HepG2 (cell line): ENCODE measurements around the gene SCRG1. TPM values are rescaled to one million over a fixed set of nuclear protein-coding genes. Genes with fewer than 3 reads are reported as not detected.

ENCODE experiments used
- ATAC-seq: fragments of 200-7000 bp; cut with Tn5 transposase; 3 replicates; pipeline ENCODE4 v1.9.1; 2020; ENCODE audit warnings: mild to moderate bottlenecking, moderate library complexity
- BruUV-seq: library from RNA; stranded (reverse); fragments of 400-500 nt; replicated peaks from 2 replicates; lab custom pipeline; 2021; lab: Mats Ljungman, UMichigan
- CTCF ChIA-PET: fragments of 300-600 bp; formaldehyde crosslinking; extraction: SDS; loops from one replicate; lab custom pipeline; 2021; ENCODE audit warnings: low total read pairs, inconsistent platforms, low intra/inter-chr PET ratio; lab: Yijun Ruan, JAX
- POLR2A ChIA-PET: fragments of 350-600 bp; sonication (Branson Sonifier 250); formaldehyde crosslinking; loops from one replicate; lab custom pipeline; 2020; ENCODE audit warnings: antibody characterized with exemption, inconsistent platforms; lab: Yijun Ruan, JAX
- DNase-seq: peaks from one replicate; pipeline ENCODE4 v3.0.0-alpha.2; 2015; ENCODE audit warnings: low spot score
- FAIRE-seq: peaks from 3 replicates; lab custom pipeline; 2011; peaks lifted over from hg19 to GRCh38; lab: Jason Lieb, UNC
- H2AFZ ChIP-seq: one replicate; pipeline ENCODE4 v1.6.1; 2011; ENCODE audit warnings: low read length, inconsistent platforms
- H3K27ac ChIP-seq: fragments of 300-600 bp; 3 replicates; pipeline ENCODE4 v1.8.0; 2011; ENCODE audit warnings: mixed run types, mild to moderate bottlenecking, mixed read lengths, low read length, inconsistent platforms; ENCODE audit not compliant: insufficient read depth; ENCODE audit errors: extremely low read length
- H3K27me3 ChIP-seq, 2 experiments: fragments of 200-600 bp in 1 of 2; 2 replicates in 1 of 2; 3 replicates in 1 of 2; pipeline versions ENCODE4 v1.6.0 to v1.8.0; 2011; ENCODE audit warnings: low read length in 2 of 2, mild to moderate bottlenecking in 2 of 2, moderate library complexity in 2 of 2, inconsistent platforms in 1 of 2; ENCODE audit not compliant: insufficient read depth in 2 of 2, control insufficient read depth in 1 of 2
- H3K36me3 ChIP-seq, 2 experiments: fragments of 200-600 bp in 1 of 2; replicated peaks in 1 of 2; 2 replicates in 1 of 2; 3 replicates in 1 of 2; pipeline versions ENCODE4 v1.5.1 to v1.8.0; 2011; ENCODE audit warnings: low read length in 2 of 2, inconsistent platforms in 1 of 2; ENCODE audit not compliant: insufficient read depth in 2 of 2, control insufficient read depth in 1 of 2
- H3K4me1 ChIP-seq: 2 replicates; pipeline ENCODE4 v1.5.1; 2012; ENCODE audit warnings: low read length, inconsistent platforms; ENCODE audit not compliant: insufficient read depth
- H3K4me2 ChIP-seq: 2 replicates; pipeline ENCODE4 v1.6.0; 2011; ENCODE audit warnings: low read depth, low read length, inconsistent platforms
- H3K4me3 ChIP-seq, 3 experiments: fragments of 200-600 bp in 1 of 3; sonication (generic), shearing (Covaris generic) in 1 of 3; replicated peaks in 1 of 3; 2 replicates each; pipeline ENCODE4 v1.5.1; 2011 to 2016; ENCODE audit warnings: low read length in 3 of 3, inconsistent platforms in 2 of 3, low read depth in 2 of 3, mild to moderate bottlenecking in 2 of 3, control low read depth in 1 of 3, mixed read lengths in 1 of 3; ENCODE audit not compliant: insufficient read depth in 1 of 3
- H3K79me2 ChIP-seq: one replicate; pipeline ENCODE4 v1.6.1; 2011; ENCODE audit warnings: low read length, inconsistent platforms; ENCODE audit not compliant: insufficient read depth
- H3K9ac ChIP-seq: 2 replicates; pipeline ENCODE4 v1.6.0; 2011; ENCODE audit warnings: mild to moderate bottlenecking, low read depth, low read length, inconsistent platforms; ENCODE audit not compliant: insufficient read depth
- H3K9me3 ChIP-seq: 2 replicates; pipeline ENCODE4 v1.5.1; 2012; ENCODE audit warnings: mild to moderate bottlenecking, low read length
- H4K20me1 ChIP-seq: 2 replicates; pipeline ENCODE4 v1.6.0; 2011; ENCODE audit warnings: inconsistent platforms, mild to moderate bottlenecking, low read length, moderate library complexity; ENCODE audit not compliant: insufficient read depth
- BHLHE40 ChIP-seq: IDR thresholded peaks from 2 replicates; pipeline ENCODE4 v1.6.1; 2011; ENCODE audit warnings: low read length, improper control_type of control experiment
- CREB1 ChIP-seq, 2 experiments: fragments of 450-650 bp in 1 of 2; IDR thresholded peaks; 2 replicates each; pipeline ENCODE4 v1.6.1; 2016 to 2017; ENCODE audit warnings: control low read depth in 1 of 2, mild to moderate bottlenecking in 1 of 2, missing compliant biosample characterization in 1 of 2, missing genetic modification characterization in 1 of 2
- HOXD1 ChIP-seq: sonication (generic); formaldehyde crosslinking; IDR thresholded peaks from 2 replicates; pipeline ENCODE4 v1.5.0; 2020; ENCODE audit warnings: missing genetic modification reagents
- MIXL1 ChIP-seq: IDR thresholded peaks from 2 replicates; pipeline ENCODE4 v1.6.1; 2016
- SMC3 ChIP-seq: IDR thresholded peaks from 2 replicates; pipeline ENCODE4 v1.6.1; 2011; ENCODE audit warnings: low read length, improper control_type of control experiment
- STAG1 ChIP-seq: sonication (generic); formaldehyde crosslinking; IDR thresholded peaks from 2 replicates; pipeline ENCODE4 v1.4.0; 2020; ENCODE audit warnings: missing genetic modification reagents
- ZKSCAN1 ChIP-seq: fragments of 150-350 bp; IDR thresholded peaks from 2 replicates; pipeline ENCODE4 v1.6.1; 2014; ENCODE audit warnings: low read length
- ZNF232 ChIP-seq: sonication (generic); formaldehyde crosslinking; IDR thresholded peaks from 2 replicates; pipeline ENCODE4 v1.4.0; 2020; ENCODE audit warnings: missing genetic modification reagents, borderline replicate concordance
- ZNF550 ChIP-seq: sonication (generic); formaldehyde crosslinking; IDR thresholded peaks from 2 replicates; pipeline ENCODE4 v1.4.0; 2020; ENCODE audit warnings: mild to moderate bottlenecking, missing genetic modification reagents, borderline replicate concordance
- ZNF704 ChIP-seq: sonication (generic); formaldehyde crosslinking; IDR thresholded peaks from 2 replicates; pipeline ENCODE4 v1.8.1; 2023; ENCODE audit warnings: mild to moderate bottlenecking, inconsistent platforms, moderate library complexity, missing genetic modification reagents, borderline replicate concordance
- WGBS: methylation state at CpG from one replicate; pipeline ENCODE4 v1.1.6; 2017; ENCODE audit warnings: low lambda C conversion rate; 5-methylcytosine and 5-hydroxymethylcytosine counted together
- in situ Hi-C: cut with HindIII; loops from 2 replicates; pipeline ENCODE4 v1.10.0; 2017; ENCODE audit warnings: low pct_unique_long_range_greater_than_20kb; ENCODE audit not compliant: extremely low pct_ligation_motif_present
- intact Hi-C: fragments of 100-400 bp; cut with micrococcal nuclease; formaldehyde crosslinking; loops from one replicate; pipeline ENCODE4 v1.10.0; 2022; ENCODE audit not compliant: unreplicated experiment
- polyA plus RNA-seq, 8 experiments: library from polyadenylated mRNA; depleted of rRNA in 3 of 8; stranded (reverse) in 7 of 8; unstranded in 1 of 8; fragments of >200 nt; fragmentation: Illumina TruSeq in 4 of 8; extraction: Trizol in 4 of 8; gene quantifications; 2 replicates each; pipeline versions ENCODE4 v1.2.1 to v1.2.3, GENCODE V29; 2011 to 2016; ENCODE audit warnings: low read depth in 4 of 8, missing spikeins in 1 of 8, mixed read lengths in 1 of 8; ENCODE audit not compliant: insufficient read depth in 1 of 8
- total RNA-seq, 5 experiments: library from RNA; depleted of rRNA; stranded (reverse); fragments of >200 nt; fragmentation: Illumina TruSeq; extraction: Trizol; gene quantifications; 2 replicates each; pipeline ENCODE4 v1.2.3, GENCODE V29; 2016; ENCODE audit warnings: low read depth in 1 of 5
- TF ChIP-seq, protein P1 (sequence below): sonication (generic); formaldehyde crosslinking; IDR thresholded peaks from 2 replicates; pipeline ENCODE4 v1.8.0; 2022; ENCODE audit warnings: mild to moderate bottlenecking, missing genetic modification reagents; ENCODE audit not compliant: insufficient replicate concordance
- TF ChIP-seq, protein P2 (sequence below): sonication (generic); formaldehyde crosslinking; IDR thresholded peaks from 2 replicates; pipeline ENCODE4 v1.5.0; 2020; ENCODE audit warnings: mild to moderate bottlenecking, missing genetic modification reagents, moderate library complexity

The SCRG1 gene
- total and polyA plus RNA-seq, 2 of the 13 experiments (the other 11 are each of a cell fraction or from before 2014, with no cell fraction given): not detected

GRCh38 chr4:173420801-173421200, 21.9 kb upstream of the SCRG1 start (continued):
- TF ChIP-seq ZNF704 (CRISPR knock-in tag) (no peak), HOXD1 (CRISPR knock-in tag) (no peak), BHLHE40 (no peak), ZNF232 (CRISPR knock-in tag) (no peak), ZNF550 (CRISPR knock-in tag) (no peak)
- TF ChIP-seq, protein P1, sequence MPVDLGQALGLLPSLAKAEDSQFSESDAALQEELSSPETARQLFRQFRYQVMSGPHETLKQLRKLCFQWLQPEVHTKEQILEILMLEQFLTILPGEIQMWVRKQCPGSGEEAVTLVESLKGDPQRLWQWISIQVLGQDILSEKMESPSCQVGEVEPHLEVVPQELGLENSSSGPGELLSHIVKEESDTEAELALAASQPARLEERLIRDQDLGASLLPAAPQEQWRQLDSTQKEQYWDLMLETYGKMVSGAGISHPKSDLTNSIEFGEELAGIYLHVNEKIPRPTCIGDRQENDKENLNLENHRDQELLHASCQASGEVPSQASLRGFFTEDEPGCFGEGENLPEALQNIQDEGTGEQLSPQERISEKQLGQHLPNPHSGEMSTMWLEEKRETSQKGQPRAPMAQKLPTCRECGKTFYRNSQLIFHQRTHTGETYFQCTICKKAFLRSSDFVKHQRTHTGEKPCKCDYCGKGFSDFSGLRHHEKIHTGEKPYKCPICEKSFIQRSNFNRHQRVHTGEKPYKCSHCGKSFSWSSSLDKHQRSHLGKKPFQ (CRISPR knock-in tag): no peak

GRCh38 chr4:173420324-173420752, 21.4 kb upstream of the SCRG1 start:
- Histone ChIP-seq H3K4me1 (no peaks in the 10 kb centered on the region), H3K79me2 (no peaks in the 10 kb centered on the region), H3K27me3 (no peaks in the 10 kb centered on the region), H3K27ac (no peak overlapping the region), H3K36me3 (no peaks in the 10 kb centered on the region), H4K20me1 (no peaks in the 10 kb centered on the region), H3K9ac (no peak overlapping the region), H3K9me3 (no peaks in the 10 kb centered on the region), H2AFZ (no peak overlapping the region), H3K4me2 (no peak overlapping the region), H3K4me3 (no peak overlapping the region)
- DNase-seq: peak; percentile 8
- TF ChIP-seq ZKSCAN1: peak; percentile 92
- peak; percentile 44 for TF ChIP-seq STAG1
- no peak for TF ChIP-seq CREB1 (IDR thresholded peaks at IDR 0.05)
- no peak for TF ChIP-seq CREB1 (CRISPR knock-in tag; IDR thresholded peaks at IDR 0.05)
- TF ChIP-seq MIXL1 (CRISPR knock-in tag): peak; percentile 62; the same call in 1 of the 2 replicates
- TF ChIP-seq, protein P2, sequence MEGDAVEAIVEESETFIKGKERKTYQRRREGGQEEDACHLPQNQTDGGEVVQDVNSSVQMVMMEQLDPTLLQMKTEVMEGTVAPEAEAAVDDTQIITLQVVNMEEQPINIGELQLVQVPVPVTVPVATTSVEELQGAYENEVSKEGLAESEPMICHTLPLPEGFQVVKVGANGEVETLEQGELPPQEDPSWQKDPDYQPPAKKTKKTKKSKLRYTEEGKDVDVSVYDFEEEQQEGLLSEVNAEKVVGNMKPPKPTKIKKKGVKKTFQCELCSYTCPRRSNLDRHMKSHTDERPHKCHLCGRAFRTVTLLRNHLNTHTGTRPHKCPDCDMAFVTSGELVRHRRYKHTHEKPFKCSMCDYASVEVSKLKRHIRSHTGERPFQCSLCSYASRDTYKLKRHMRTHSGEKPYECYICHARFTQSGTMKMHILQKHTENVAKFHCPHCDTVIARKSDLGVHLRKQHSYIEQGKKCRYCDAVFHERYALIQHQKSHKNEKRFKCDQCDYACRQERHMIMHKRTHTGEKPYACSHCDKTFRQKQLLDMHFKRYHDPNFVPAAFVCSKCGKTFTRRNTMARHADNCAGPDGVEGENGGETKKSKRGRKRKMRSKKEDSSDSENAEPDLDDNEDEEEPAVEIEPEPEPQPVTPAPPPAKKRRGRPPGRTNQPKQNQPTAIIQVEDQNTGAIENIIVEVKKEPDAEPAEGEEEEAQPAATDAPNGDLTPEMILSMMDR (CRISPR knock-in tag): peak; percentile 41
- TF ChIP-seq SMC3: peak; percentile 11; the same call in 1 of the 2 replicates
- in situ Hi-C loops (loop anchor here (5.0 to 25.0 kb wide), 2 partner anchors 72 to 408 kb away; no protein-coding TSS in a partner anchor), intact Hi-C loops (loop anchor here (10.0 kb wide), 1 partner anchor 574 kb away; no protein-coding TSS in a partner anchor)
- WGBS: 0% methylated on average over 4 of the region's 4 CpGs
- FAIRE-seq: no peak
- ATAC-seq: no peak; the same call in 2 of the 3 replicates
- no TSS peak for BruUV-seq
- ChIA-PET CTCF (interaction anchor here (0.7 to 2.5 kb wide), 3 partner anchors 74 to 407 kb away, joined by 3 to 21 read pairs (median 3); no protein-coding TSS in a partner anchor), POLR2A (no interaction called here)
